RWPE2 (cell line): Measurements from ENCODE around the gene TANC1.

Experiments used
- ATAC-seq: fragments of 200-7000 bp; cut with Tn5 transposase; 3 replicates; pipeline ENCODE4 v1.9.1; 2021; ENCODE audit warnings: low read depth
- DNase-seq: peaks from one replicate; pipeline ENCODE4 v3.0.0-alpha.2; 2020; ENCODE audit warnings: low spot score
- H3K27ac ChIP-seq: fragments of 450-650 bp; 2 replicates; pipeline ENCODE4 v1.5.1; 2017; ENCODE audit warnings: mild to moderate bottlenecking; ENCODE audit not compliant: poor library complexity, severe bottlenecking
- H3K27me3 ChIP-seq: fragments of 250-450 bp; sonication (Bioruptor Pico); 2 replicates; pipeline ENCODE4 v1.5.1; 2021; ENCODE audit warnings: mild to moderate bottlenecking, moderate library complexity; ENCODE audit not compliant: insufficient read depth, poor library complexity, severe bottlenecking
- H3K36me3 ChIP-seq: fragments of 250-450 bp; sonication (Bioruptor Pico); 2 replicates; pipeline ENCODE4 v1.5.1; 2020; ENCODE audit warnings: low read depth, mild to moderate bottlenecking, moderate library complexity
- H3K4me1 ChIP-seq: fragments of 250-450 bp; sonication (Bioruptor Pico); 2 replicates; pipeline ENCODE4 v1.5.1; 2021; ENCODE audit warnings: mild to moderate bottlenecking, moderate library complexity; ENCODE audit not compliant: insufficient read depth, poor library complexity, severe bottlenecking
- H3K4me3 ChIP-seq: fragments of 250-450 bp; sonication (Bioruptor Pico); 2 replicates; pipeline ENCODE4 v1.5.1; 2021; ENCODE audit warnings: mild to moderate bottlenecking, moderate library complexity; ENCODE audit not compliant: severe bottlenecking
- H3K9me3 ChIP-seq: fragments of 250-450 bp; sonication (Bioruptor Pico); 2 replicates; pipeline ENCODE4 v1.5.1; 2021; ENCODE audit warnings: mild to moderate bottlenecking, moderate library complexity; ENCODE audit not compliant: severe bottlenecking
- TF ChIP-seq, protein P1 (sequence below): fragments of 450-650 bp; IDR thresholded peaks from one replicate; pipeline ENCODE4 v1.5.1; 2017; ENCODE audit warnings: mild to moderate bottlenecking, moderate library complexity; ENCODE audit not compliant: poor library complexity, severe bottlenecking

The TANC1 gene

DNA sequence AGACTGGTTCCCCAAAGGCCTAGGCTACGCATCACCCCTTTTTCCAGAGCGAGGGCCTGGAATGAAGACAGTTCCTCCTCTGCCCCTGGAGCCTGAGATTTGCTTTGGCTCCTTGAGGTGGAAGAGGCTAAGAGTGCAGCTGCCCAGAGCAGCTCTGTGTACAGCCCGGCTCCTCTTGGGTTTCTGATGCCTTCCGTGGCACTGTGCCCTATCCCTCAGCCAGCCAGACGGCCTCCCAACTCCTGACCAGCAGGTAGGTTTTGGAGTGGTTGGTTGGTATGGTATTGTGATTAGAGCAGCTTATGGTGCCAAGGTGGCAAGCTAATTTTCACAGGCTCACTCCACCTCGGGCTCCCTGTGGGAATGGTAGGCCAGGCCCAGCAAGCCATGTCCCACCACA lies 112.2 kb downstream of the TANC1 start:
- ATAC-seq (no peak), DNase-seq (no peak)
- TF ChIP-seq, protein P1, sequence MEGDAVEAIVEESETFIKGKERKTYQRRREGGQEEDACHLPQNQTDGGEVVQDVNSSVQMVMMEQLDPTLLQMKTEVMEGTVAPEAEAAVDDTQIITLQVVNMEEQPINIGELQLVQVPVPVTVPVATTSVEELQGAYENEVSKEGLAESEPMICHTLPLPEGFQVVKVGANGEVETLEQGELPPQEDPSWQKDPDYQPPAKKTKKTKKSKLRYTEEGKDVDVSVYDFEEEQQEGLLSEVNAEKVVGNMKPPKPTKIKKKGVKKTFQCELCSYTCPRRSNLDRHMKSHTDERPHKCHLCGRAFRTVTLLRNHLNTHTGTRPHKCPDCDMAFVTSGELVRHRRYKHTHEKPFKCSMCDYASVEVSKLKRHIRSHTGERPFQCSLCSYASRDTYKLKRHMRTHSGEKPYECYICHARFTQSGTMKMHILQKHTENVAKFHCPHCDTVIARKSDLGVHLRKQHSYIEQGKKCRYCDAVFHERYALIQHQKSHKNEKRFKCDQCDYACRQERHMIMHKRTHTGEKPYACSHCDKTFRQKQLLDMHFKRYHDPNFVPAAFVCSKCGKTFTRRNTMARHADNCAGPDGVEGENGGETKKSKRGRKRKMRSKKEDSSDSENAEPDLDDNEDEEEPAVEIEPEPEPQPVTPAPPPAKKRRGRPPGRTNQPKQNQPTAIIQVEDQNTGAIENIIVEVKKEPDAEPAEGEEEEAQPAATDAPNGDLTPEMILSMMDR, result no peak
- H3K4me3 ChIP-seq, result no peak overlapping the region
- no peak overlapping the region for H3K27ac ChIP-seq
- peaks cover 12% of the 10 kb centered on the region for H3K36me3 ChIP-seq
- H3K27me3 ChIP-seq, result no peaks in the 10 kb centered on the region
- H3K9me3 ChIP-seq, result no peaks in the 10 kb centered on the region
- peaks cover 27% of the 10 kb centered on the region for H3K4me1 ChIP-seq

DNA sequence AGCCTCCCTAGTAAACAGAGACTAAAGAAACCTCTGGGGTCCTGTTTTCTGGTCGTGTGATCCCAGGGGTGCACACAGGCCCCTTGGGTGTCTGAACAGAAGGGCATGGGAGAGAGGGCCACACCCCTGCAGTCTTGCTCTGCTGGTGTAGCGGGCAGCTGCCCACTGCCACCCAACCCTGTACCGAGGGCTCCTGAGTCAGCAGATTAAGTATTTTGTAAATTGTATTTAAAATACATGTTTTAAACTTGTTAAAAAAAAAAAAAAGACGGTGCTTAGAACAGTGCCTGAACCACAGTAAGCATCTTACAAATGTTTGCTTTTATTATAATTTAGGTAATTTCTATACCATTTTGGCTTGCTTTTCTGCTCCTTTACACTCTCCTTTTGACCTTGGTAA lies 113.7 kb downstream of the TANC1 start:
- Histone ChIP-seq H3K27me3 (no peaks in the 10 kb centered on the region), H3K27ac (no peak overlapping the region), H3K9me3 (no peaks in the 10 kb centered on the region), H3K4me3 (no peak overlapping the region), H3K4me1 (peaks cover 17% of the 10 kb centered on the region), H3K36me3 (peaks cover 11% of the 10 kb centered on the region)
- no peak for ATAC-seq
- TF ChIP-seq, protein P1, result no peak
- no peak for DNase-seq

DNA sequence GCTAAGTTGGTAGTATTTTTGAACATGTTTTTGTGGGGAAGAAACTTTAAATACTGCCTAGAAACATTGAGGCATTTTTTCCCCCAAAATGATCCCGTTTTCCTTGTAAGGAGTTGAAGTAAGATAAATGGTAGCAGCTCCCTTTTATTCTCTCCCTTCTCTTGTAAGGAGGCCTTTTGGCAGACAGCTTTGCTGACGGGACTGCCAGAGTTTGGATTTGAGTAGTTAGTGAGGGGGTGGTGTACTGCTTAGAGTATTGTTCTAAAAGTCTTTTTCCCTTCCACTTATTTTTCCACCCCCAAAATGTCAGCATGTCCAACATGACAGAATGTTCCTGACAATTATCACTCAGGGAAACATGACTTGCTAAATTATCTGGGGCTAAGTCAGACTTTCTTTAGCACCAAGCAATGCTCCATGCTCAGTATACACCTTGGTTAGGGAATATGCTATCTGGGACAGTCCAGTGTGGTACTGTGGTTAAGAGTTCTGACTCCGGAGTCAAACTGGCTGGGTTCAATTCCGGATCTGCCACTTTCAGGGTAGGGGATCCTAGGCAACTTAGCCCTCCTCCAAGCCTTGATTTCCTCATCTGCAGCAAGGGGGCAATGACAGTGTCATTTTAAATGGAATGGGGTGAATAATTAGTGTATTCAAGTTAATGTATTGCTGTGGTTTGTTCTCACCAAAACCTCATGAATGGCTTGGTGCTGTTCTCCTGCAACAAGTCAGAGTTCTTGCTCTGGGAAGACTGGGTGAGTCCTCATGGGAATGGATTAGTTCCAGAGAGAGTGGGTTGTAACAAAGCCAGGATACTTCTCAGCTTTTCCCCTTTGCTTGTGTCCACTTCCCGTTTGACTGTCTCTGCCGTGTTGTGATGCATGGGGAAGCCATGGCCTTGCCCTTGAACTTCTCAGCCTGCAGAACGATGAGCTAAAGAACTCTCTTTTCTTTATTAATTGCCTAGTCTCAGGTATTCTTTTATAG lies 116.2 kb downstream of the TANC1 start:
- Histone ChIP-seq H3K27me3 (no peaks in the 10 kb centered on the region), H3K4me1 (peaks cover 19% of the 10 kb centered on the region), H3K9me3 (no peaks in the 10 kb centered on the region), H3K4me3 (no peak overlapping the region), H3K27ac (no peak overlapping the region), H3K36me3 (0 out of 2 replicates have a peak, but pooled peaks cover 2% of the 10 kb centered on the region)
- TF ChIP-seq, protein P1, result no peak
- ATAC-seq (no peak), DNase-seq (no peak)

DNA sequence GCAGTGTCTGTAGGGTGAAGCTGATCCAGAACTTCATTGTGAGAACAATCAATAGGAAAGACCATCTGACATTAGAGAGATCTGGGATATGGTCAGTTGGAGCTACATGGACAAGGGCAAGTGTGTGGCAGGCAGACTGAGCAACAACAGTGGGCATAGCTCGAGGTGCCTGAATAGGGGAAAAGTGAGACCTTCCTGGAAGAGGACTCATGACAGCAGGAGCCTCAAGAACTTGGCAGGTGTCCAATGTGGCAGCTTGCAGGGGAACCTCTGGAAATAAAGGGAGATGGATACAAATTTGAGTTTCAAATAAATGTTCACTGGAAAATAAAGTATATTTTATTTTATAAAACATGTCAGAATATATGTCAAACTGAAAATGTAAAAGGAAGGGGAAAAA lies 117.9 kb downstream of the TANC1 start:
- Histone ChIP-seq H3K4me3 (no peak overlapping the region), H3K4me1 (peaks cover 36% of the 10 kb centered on the region), H3K27me3 (no peaks in the 10 kb centered on the region), H3K27ac (no peak overlapping the region), H3K36me3 (0 out of 2 replicates have a peak, but pooled peaks cover 6% of the 10 kb centered on the region), H3K9me3 (no peaks in the 10 kb centered on the region)
- TF ChIP-seq, protein P1, result no peak
- DNase-seq, result no peak
- ATAC-seq, result no peak

DNA sequence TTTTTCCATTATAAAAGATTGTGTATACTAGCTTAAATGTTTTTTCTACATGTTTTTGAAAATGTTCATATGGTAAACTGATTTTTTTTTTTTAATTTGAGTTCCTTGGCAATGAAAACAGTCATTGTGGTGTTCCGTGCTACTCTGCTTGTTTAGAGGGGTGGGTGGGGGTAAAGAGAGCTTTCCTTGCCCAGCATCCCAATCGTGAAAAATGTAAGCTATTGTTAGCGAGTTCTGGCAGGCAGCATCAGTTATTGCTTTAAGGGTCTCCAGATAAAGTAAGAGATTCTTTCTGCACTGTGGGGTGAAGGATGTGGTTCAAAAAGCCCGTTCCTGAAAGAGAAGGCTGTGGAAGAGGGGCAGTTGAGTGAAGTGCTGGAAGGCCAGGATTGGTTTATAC lies 118.4 kb downstream of the TANC1 start:
- H3K27ac ChIP-seq, result no peak overlapping the region
- DNase-seq (no peak), ATAC-seq (no peak)
- TF ChIP-seq, protein P1, result no peak
- peaks cover 41% of the 10 kb centered on the region for H3K4me1 ChIP-seq
- H3K4me3 ChIP-seq, result no peak overlapping the region
- H3K9me3 ChIP-seq, result no peaks in the 10 kb centered on the region
- H3K36me3 ChIP-seq, result 0 out of 2 replicates have a peak, but pooled peaks cover 6% of the 10 kb centered on the region
- H3K27me3 ChIP-seq, result no peaks in the 10 kb centered on the region
